HPDE6-E6E7 (cell line): Measurements from ENCODE around the gene FGF4.

ENCODE experiments used
- DNase-seq: peaks from one replicate; pipeline ENCODE4 v3.0.0; 2011; ENCODE audit warnings: missing footprints; ENCODE audit errors: extremely low spot score

The FGF4 gene

DNA sequence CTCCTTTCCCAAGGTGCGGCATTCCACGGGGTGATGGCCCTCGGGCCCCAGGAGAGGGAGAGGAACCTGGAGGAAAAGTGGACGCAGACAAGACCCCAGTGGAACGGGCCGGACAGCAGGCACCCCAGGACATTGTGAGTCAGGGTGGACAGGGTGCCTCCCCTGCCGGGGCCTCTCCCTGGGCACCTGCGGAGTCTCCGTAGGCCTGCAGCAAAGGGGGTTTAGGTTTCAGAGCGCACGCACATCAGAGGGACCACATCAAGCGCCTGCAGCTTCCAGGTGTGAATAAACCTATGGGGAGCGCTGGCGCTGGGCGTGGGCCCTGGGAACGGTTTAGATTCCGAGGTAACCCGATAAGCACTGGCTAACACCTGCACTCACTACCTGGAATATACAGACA is 48.7 kb downstream of the FGF4 start:
- DNase-seq, result no peak

DNA sequence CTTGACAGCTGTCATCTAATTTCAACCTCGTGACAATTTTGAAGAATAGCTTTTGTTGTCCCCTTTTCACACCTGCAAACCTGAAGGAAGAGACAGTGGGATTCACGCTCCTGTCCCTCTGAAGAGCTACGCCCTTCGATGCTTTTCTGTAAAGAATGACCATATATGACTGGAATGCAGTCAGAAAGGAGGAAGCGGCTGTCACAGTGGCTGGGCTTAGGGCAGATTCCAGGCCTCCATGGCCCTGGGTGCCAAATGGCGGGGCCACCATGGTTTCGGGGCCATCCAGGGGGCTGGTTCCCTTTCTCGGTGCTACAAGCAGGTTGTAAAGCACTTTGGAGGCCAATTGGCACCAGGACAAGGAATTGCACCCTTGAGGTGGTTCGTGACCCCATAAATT is 49.1 kb downstream of the FGF4 start:
- no peak for DNase-seq

DNA sequence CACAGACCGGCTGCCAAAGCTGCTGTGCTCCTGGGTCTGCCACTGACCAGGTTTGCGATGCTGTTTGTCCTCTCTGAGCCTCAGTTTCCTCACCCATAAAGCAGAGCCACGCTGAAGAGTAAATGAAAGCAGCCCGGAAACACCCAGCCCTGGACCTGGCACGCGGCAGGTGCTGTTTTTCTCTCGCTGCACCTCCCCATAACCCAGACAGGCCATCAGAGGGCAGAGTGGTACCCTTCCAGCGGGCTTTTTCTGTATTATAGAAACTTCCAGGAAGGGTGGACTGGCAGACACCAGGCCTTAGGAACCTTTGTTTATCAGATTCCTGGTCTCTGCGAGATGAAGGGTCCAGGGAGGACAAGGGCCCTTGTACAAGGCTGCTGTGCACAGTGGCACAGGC is 53.4 kb downstream of the FGF4 start:
- no peak for DNase-seq

DNA sequence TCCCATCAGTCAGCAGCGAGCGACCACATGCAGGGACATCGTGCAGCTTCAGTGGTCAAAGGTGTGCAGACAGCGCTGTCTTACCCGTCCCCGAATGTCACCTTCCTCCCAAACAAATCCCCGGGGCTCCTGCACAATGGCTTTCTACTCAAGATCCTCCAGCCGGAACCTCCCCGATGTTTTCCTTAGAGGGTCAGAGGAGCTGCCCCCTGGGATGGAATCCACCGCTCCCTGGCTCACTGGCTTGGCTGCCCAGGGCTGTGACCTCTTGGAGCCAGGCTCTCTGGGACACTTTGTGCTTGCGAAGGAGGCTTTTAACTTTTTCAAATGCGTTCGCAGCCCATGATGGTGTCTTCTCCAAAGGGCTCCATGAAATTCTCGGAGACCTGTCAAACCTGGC is 54.0 kb downstream of the FGF4 start:
- DNase-seq, result no peak
